SHP77 (cell line): ENCODE measurements around the gene ATP8A2.
"Not testable (repeated sequence)": the region's sequence is repeated elsewhere in the genome, so short reads cannot be mapped to it uniquely, and the experiment has no call there.

Source experiments
- DNase-seq, 2 experiments: peaks; one replicate each; lab custom pipeline; 2025; lab: John Stamatoyannopoulos, UW

The ATP8A2 gene

DNA sequence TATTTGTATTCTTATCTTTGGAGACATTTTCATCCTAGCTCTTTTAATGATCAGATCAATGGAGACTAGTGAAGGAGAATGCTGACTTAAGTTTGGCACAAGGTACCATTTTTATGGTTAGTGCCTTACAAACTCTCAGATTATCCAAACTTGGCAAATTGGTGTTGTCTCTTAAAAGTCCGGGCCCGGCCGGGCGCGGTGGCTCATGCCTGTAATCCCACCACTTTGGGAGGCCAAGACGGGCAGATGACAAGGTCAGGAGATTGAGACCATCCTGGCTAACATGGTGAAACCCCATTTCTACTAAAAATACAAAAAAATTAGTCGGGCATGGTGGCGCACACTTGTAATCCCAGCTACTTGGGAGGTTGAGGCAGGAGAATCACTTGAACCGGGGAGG is 177.2 kb downstream of the ATP8A2 start:
- not testable (repeated sequence) for DNase-seq

GRCh38 chr13:25561812-25562211 is 190.0 kb downstream of the ATP8A2 start:
- no peak for DNase-seq

DNA sequence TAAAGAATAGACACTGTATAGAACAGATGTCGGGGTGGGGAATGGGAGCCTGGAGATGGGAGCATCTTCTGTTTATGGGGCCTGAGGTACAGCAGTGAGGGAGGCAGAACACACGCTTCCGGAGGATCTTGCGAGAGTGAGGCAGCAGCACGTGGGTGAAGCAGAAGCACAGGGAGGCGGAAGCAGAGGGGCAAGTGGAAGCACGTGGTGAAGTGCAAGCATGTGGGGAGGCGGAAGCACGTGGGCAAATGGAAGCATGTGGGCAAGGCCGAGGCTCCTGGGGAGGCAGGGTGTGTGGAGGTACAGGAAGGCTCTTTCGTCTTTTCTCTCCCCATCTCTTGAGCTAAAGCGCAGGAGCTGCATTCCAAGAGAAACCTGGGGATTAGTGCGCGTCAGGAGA is 198.4 kb downstream of the ATP8A2 start:
- DNase-seq: no peak

DNA sequence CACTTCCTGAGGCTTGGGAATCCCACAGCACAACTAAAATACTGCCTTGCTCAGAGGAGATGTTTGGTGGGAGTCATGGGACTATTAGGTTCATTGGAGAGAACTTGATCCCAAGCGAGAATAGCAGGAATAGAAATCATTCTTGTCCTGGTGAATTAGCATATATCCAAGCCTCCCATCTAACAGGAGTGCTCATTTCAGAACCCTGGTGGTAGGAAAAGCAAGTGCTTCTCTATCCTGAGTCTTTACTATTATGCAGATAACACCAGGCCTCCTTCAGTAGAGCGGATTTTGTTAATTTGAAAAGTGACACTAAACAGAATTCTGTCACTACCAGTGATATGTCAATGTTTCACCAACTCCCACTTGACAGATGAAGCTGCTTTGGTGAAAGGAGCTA is 199.5 kb downstream of the ATP8A2 start:
- DNase-seq: no peak

DNA sequence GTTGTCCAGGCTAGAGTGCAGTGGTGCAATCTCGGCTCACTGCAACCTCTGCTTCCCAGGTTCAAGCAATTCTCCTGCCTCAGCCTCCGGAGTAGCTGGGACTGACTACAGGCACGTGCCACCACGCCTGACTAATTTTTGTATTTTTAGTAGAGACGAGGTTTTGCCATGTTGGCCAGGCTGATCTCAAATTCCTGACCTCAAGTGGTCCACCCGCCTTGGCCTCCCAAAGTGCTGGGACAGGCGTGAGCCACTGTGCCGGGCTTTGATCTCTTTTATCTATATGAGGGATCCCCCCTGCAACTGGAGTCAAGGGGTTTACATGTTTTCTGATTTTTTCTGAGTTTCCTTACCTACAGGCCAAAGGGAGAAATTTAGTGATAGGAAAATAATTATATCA is 200.4 kb downstream of the ATP8A2 start:
- not testable (repeated sequence) for DNase-seq

- peak; percentile 79 to 84 for DNase-seq
Observed at GRCh38 chr13:25574437-25575411, 202.9 kb downstream of the ATP8A2 start.

DNA sequence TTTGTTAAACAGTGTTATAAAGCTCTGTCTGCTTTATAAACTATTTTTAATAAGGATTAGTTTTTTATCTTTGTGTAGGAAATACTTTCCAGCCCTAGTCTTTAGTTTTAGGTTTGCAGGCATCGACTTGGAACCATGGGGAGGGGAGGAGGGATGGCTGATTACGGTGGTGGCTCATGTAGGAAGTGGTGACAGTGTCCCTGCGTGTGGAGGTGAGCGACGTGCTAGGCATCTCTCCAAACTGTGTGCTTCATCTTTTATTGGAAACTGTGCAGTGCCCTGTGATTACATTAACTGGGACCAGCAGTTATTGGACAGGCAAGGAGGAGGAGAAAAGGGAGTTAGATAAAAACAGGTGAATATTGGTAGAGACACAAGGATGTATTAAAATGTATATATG is 203.8 kb downstream of the ATP8A2 start:
- DNase-seq: peak in 1 of 2 experiments; percentile 1

DNA sequence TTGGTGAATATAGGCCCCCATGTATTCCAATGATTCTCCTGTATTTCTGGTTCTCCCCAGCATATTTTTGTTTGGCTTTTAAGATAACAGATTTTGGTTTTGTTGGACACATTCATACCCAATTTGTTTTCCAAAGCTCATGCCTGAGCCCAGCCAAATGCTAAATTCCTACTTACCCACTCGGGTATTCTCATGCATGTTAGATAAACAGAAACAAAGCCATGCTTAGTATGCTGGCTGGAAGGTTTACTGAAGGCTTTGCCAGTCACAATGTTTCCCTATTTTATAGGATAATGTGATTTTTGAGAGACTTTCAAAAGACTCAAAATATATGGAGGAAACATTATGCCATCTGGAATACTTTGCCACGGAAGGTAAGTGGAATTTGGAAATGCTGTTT is 206.8 kb downstream of the ATP8A2 start:
- no peak for DNase-seq

DNA sequence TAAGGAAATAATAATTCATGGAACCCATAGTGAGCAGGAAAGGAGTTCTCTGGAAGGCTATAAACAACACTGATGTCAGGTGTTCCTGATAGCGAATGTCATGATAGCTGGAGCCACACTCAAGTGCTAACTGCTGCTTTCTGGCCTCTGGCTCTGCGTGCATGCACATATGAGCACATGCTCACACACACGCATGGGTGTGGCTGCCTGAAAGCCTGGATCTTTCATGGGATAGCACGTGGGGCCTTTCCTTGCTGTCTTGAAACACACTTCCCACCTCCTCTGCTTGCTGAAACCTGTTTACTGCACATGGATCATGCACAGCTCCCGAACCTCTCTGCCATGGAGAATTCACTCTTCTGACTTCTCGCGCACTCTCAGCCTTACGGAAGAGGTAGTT is 207.4 kb downstream of the ATP8A2 start:
- DNase-seq: no peak

- DNase-seq: no peak
Observed at GRCh38 chr13:25581351-25581750, 209.6 kb downstream of the ATP8A2 start.

- DNase-seq: no peak
Observed at GRCh38 chr13:25584087-25584486, 212.3 kb downstream of the ATP8A2 start.

GRCh38 chr13:25585000-25585399 is 213.2 kb downstream of the ATP8A2 start:
- no peak for DNase-seq

GRCh38 chr13:25587326-25587980 is 215.7 kb downstream of the ATP8A2 start:
- DNase-seq: no peak

GRCh38 chr13:25588336-25589060 is 216.7 kb downstream of the ATP8A2 start:
- no peak for DNase-seq

GRCh38 chr13:25598421-25598820 is 226.6 kb downstream of the ATP8A2 start:
- no peak for DNase-seq

DNA sequence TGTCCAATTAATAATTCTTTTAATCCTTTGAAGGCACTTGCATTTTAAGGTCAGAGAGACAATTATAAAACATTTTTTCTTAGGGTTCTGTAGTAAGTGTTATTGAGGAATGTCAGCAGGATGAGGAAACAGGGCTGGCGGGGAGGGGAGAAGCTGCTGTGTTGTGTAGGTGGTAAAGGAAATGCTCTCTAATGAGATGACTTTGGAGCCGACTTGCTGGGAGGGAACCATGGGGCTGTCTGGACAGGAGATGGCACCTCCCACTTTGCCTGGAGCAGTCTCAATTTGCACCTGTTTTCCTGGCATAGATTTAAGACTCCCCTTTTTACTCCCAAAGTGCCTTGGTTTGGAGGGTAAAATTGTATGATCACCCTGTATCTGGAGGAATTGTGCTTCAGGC is 230.4 kb downstream of the ATP8A2 start:
- no peak for DNase-seq

DNA sequence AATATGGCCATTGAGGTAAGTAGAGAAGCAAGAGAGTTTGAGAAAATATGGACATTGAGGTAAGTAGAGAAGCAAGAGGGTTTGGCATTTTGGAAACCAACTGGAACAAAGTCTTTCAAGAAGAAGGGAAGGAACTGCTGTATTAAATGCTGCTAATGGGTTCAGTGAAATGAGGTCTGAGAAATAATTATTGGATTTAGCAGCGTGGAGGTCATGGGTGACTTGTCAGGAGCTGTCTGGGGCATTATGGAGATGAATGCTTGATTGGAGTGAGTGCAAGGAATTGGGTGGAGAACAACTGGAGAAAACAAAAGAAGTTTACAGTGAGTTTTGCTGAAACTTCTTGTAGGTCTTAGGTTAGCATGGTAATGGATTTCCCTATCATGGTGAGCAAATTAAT is 232.3 kb downstream of the ATP8A2 start:
- DNase-seq: no peak

DNA sequence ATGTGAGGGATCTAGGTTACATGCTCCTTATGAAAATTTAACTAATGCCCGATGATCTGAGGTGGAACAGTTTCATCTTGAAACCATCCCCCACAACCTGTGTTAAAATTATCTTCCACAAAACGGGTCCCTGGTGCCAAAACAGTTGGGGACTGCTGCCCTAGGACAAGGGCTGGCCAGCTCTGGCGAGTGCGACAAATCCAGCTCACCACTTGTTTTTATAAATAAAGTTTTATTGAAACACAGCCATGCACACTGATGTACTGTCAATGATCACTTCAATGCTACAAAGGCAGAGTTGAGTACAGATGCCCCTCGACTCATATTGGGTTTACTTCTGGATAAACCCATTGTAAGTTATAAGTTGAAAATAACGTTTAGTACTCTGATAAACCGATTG is 235.3 kb downstream of the ATP8A2 start:
- no peak for DNase-seq

DNA sequence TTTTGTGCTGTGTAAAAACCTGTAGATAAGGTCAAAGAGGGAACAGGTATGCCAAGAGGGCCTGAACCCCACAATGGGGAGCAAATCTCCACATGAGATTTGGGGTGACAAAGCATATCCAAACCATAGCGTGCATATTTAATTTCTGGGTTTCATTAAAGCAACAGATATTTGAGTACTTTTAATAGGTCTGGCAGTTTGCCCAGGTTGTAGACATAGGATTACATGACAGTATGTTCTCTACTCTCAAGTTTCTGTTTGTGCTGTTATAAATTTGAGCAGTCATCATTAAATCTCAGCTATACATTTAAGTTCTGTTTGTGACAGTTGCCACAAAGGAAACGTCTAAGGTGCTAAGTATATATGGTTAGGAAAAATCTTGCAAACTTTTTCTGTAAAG is 236.4 kb downstream of the ATP8A2 start:
- DNase-seq: peak; percentile 2 to 25

DNA sequence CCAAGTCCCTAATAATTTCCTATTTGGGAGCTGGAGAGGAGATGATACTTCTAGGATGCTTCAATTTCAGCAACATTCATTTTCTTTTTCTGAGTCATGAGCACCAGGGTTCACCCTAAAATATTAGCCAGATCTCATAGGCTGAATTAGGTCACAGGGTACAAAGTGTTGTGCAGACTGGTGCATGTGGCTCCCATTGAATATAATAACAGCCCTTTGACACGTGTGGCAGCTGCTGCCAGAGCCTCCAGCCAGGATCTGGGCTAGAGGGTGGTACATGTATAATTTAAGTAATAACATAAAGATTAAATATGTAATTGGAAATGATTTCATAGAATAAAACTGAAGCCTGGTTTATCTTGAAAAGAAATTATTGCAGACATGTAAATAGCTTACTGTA is 244.9 kb downstream of the ATP8A2 start:
- no peak for DNase-seq

DNA sequence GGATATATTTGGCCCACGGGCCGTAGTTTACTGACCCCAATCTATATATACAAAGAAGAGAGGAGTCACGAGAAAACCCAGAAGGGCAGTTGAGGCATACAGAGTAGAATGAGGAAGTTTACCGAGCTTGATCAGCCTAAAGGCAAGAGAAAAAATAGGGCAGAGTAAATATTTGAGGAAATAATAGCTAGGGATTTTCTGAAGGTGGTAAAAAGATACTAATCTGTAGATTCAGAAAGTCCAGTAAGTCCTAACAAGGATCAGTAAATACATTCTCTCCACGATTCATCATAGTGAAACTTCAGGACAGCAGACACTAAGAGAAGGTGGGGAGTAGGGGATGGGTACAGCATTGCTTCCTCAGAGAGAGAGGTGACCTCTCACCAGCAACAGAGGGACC is 248.1 kb downstream of the ATP8A2 start:
- DNase-seq: no peak

DNA sequence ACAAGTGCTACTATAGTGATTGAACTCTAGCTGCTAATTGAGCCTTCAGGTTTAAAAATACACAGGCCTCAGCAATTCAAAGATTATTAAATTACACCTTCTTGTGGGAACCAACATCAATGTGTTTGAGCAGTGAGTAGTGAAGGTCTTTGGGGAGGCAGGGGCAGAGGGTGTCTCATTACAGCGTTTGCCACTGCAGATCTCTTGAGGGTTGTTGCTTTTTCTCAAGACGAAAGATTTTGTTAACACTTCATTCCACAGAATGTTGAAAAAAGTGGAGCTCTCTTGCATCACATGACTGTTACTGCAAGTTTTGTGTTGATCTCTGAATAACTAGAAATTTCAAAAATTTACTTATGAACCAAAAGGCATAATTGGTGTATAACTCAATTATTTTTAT is 253.6 kb downstream of the ATP8A2 start:
- DNase-seq: no peak
